Stomach (tissue), 9 donors: Measurements from ENCODE around the gene CDH5. TPM values are rescaled to one million over a fixed set of nuclear protein-coding genes. Genes with fewer than 3 reads are reported as not detected.

Source experiments
- DNase-seq, 2 donors: peaks; one replicate each; pipeline versions ENCODE4 v3.0.0 to v3.0.0-alpha.2; 2013 to 2019
- H3K27ac ChIP-seq, 5 donors: fragments of 200-600 bp in 4 of 5; sonication (generic) in 4 of 5; one replicate each; pipeline ENCODE4 v1.5.1; 2013 to 2019; ENCODE audit warnings: mild to moderate bottlenecking in 1 of 5, moderate library complexity in 1 of 5
- H3K27me3 ChIP-seq, 3 donors: fragments of 200-600 bp; sonication (generic); one replicate each; pipeline ENCODE4 v1.5.1; 2017 to 2019; ENCODE audit warnings: mixed run types in 1 of 3
- H3K36me3 ChIP-seq, 4 donors: fragments of 200-600 bp; sonication (generic); 1 replicate in 3 of 4; 2 replicates in 1 of 4; pipeline ENCODE4 v1.5.1; 2016 to 2019
- H3K4me1 ChIP-seq, 4 donors: fragments of 200-600 bp; sonication (generic); one replicate each; pipeline ENCODE4 v1.5.1; 2016 to 2019
- H3K4me3 ChIP-seq, 4 donors: fragments of 200-600 bp; sonication (generic) in 3 of 4; one replicate each; pipeline ENCODE4 v1.5.1; 2016 to 2019; ENCODE audit warnings: mild to moderate bottlenecking in 1 of 4
- H3K9me3 ChIP-seq, 4 donors: fragments of 200-600 bp; sonication (generic); one replicate each; pipeline ENCODE4 v1.5.1; 2016 to 2019
- CTCF ChIP-seq, 7 experiments: fragments of 450-650 bp in 4 of 7; fragments of 200-600 bp in 3 of 7; sonication (generic) in 3 of 7; IDR thresholded peaks; one replicate each; pipeline ENCODE4 v1.5.1; 2016 to 2019; ENCODE audit warnings: antibody characterized with exemption in 7 of 7, control low read depth in 2 of 7, mild to moderate bottlenecking in 1 of 7
- EP300 ChIP-seq: sonication (generic); formaldehyde crosslinking; IDR thresholded peaks from one replicate; pipeline ENCODE4 v1.6.1; 2017; ENCODE audit warnings: antibody characterized with exemption
- POLR2A ChIP-seq, 4 donors: fragments of 450-650 bp; IDR thresholded peaks; one replicate each; pipeline ENCODE4 v1.6.1; 2016; ENCODE audit warnings: antibody characterized with exemption in 4 of 4, control low read depth in 2 of 4, mild to moderate bottlenecking in 1 of 4, moderate library complexity in 1 of 4
- POLR2AphosphoS5 ChIP-seq, 3 donors: sonication (generic); formaldehyde crosslinking; IDR thresholded peaks; one replicate each; pipeline ENCODE4 v1.6.1; 2016; ENCODE audit warnings: antibody characterized with exemption in 3 of 3
- WGBS, 5 donors: extraction: QIAGEN DNeasy Blood & Tissue Kit in 3 of 5; methylation state at CpG; one replicate each; pipeline versions ENCODE4 v1.1.5 to v1.1.7; 2013 to 2018; 5-methylcytosine and 5-hydroxymethylcytosine counted together
- intact Hi-C: fragments of 100-400 bp; cut with DNase I; formaldehyde crosslinking; loops from one replicate; pipeline ENCODE4 v1.15.1; 2023; ENCODE audit warnings: low total_unique reads
- polyA plus RNA-seq, 3 donors: library from polyadenylated mRNA; stranded (reverse); fragments of 200-250 nt; gene quantifications; one replicate each; pipeline ENCODE4 v1.2.3, GENCODE V29; 2013
- total RNA-seq, 5 donors: library from RNA; depleted of rRNA; stranded (reverse); fragments of >200 nt; gene quantifications; one replicate each; pipeline versions ENCODE4 v1.1.0 to v1.2.3, GENCODE V29; 2014 to 2016
- donor health status: healthy with polysubstance abuse.
- donor health status: Bipolar disorder and iron deficiency.
- donor health status: healthy.

Gene CDH5
- total and polyA plus RNA-seq, 8 donors, result 2.4 to 46.9 (median 17.2) TPM

GRCh38 chr16:66420396-66420795, 53.9 kb downstream of the CDH5 start:
- peaks cover 1 to 43% (median 3%) of the 10 kb centered on the region in 3 donors for H3K27me3 ChIP-seq
- TF ChIP-seq POLR2A (IDR thresholded peaks at IDR 0.05) (no peak), EP300 (no peak), POLR2AphosphoS5 (IDR thresholded peaks at IDR 0.05) (no peak)
- 30 to 41% (median 38%) methylated on average over 1 of the region's 1 CpG for WGBS, 5 donors

GRCh38 chr16:66421891-66422290, 55.4 kb downstream of the CDH5 start:
- no peaks in the 10 kb centered on the region for H3K36me3 ChIP-seq
- no peak for TF ChIP-seq POLR2A (IDR thresholded peaks at IDR 0.05)
- no peak overlapping the region for H3K27ac ChIP-seq
- intact Hi-C loops, result no loop called here
- no peak for DNase-seq
- 76 to 92% (median 84%) methylated on average over 6 of the region's 6 CpGs for WGBS, 5 donors
- peaks cover 7 to 10% (median 8%) of the 10 kb centered on the region in 4 donors for H3K4me1 ChIP-seq
- H3K27me3 ChIP-seq, result peaks cover 7 to 58% (median 17%) of the 10 kb centered on the region in 3 donors
- H3K9me3 ChIP-seq, result no peaks in the 10 kb centered on the region
- H3K4me3 ChIP-seq, result no peak overlapping the region

More at GRCh38 chr16:66420396-66420795, 53.9 kb downstream of the CDH5 start:
- H3K36me3 ChIP-seq, result no peaks in the 10 kb centered on the region
- no peak overlapping the region for H3K4me3 ChIP-seq
- no peak overlapping the region for H3K27ac ChIP-seq
- no peaks in the 10 kb centered on the region for H3K9me3 ChIP-seq
- no peak for DNase-seq
- intact Hi-C loops, result no loop called here
- no peaks in the 10 kb centered on the region for H3K4me1 ChIP-seq

GRCh38 chr16:66422366-66422765, 55.9 kb downstream of the CDH5 start:
- Histone ChIP-seq H3K36me3 (no peaks in the 10 kb centered on the region), H3K27ac (no peak overlapping the region), H3K4me1 (peaks cover 9 to 13% (median 11%) of the 10 kb centered on the region in 4 donors), H3K4me3 (no peak overlapping the region), H3K27me3 (peaks cover 9 to 61% (median 19%) of the 10 kb centered on the region in 3 donors), H3K9me3 (no peaks in the 10 kb centered on the region)
- intact Hi-C loops, result no loop called here
- 68 to 85% (median 78%) methylated on average over 2 of the region's 2 CpGs for WGBS, 5 donors
- no peak for DNase-seq
- TF ChIP-seq EP300, result no peak
- TF ChIP-seq POLR2A (IDR thresholded peaks at IDR 0.05), result no peak
- no peak for TF ChIP-seq POLR2AphosphoS5 (IDR thresholded peaks at IDR 0.05)
- TF ChIP-seq CTCF (IDR thresholded peaks at IDR 0.05), result no peak

- H3K9me3 ChIP-seq, result no peaks in the 10 kb centered on the region
- peaks cover 17 to 21% (median 19%) of the 10 kb centered on the region in 4 donors for H3K4me1 ChIP-seq
- H3K27ac ChIP-seq, result no peak overlapping the region
- TF ChIP-seq CTCF (IDR thresholded peaks at IDR 0.05), result no peak
- no peak for TF ChIP-seq POLR2A (IDR thresholded peaks at IDR 0.05)
- TF ChIP-seq POLR2AphosphoS5 (IDR thresholded peaks at IDR 0.05), result no peak
- no peak for TF ChIP-seq EP300
- H3K4me3 ChIP-seq, result no peak overlapping the region
- WGBS, 5 donors, result 89 to 98% (median 94%) methylated on average over 1 of the region's 1 CpG
- intact Hi-C loops, result no loop called here
- no peak for DNase-seq
- no peaks in the 10 kb centered on the region for H3K36me3 ChIP-seq
- H3K27me3 ChIP-seq, result peaks cover 15 to 67% (median 27%) of the 10 kb centered on the region in 3 donors
Measured at GRCh38 chr16:66423177-66423576, 56.7 kb downstream of the CDH5 start.

GRCh38 chr16:66425651-66426050, 59.2 kb downstream of the CDH5 start:
- DNase-seq, result no peak
- 12 to 30% (median 20%) methylated on average over 6 to 8 of the region's 8 CpGs for WGBS, 5 donors
- H3K36me3 ChIP-seq, result no peaks in the 10 kb centered on the region
- no peak overlapping the region for H3K4me3 ChIP-seq
- H3K27ac ChIP-seq, result no peak overlapping the region
- intact Hi-C loops, result no loop called here
- H3K4me1 ChIP-seq, result peaks cover 18 to 29% (median 23%) of the 10 kb centered on the region in 4 donors
- TF ChIP-seq EP300, result no peak
- no peak for TF ChIP-seq POLR2AphosphoS5 (IDR thresholded peaks at IDR 0.05)
- no peak for TF ChIP-seq POLR2A (IDR thresholded peaks at IDR 0.05)
- TF ChIP-seq CTCF (IDR thresholded peaks at IDR 0.05), result no peak
- peaks cover 15 to 85% (median 40%) of the 10 kb centered on the region in 3 donors for H3K27me3 ChIP-seq
- H3K9me3 ChIP-seq, result no peaks in the 10 kb centered on the region
